ENCODE measurements around the gene ACO1. TPM values are rescaled to one million over a fixed set of nuclear protein-coding genes. Genes with fewer than 3 reads are reported as not detected.

The ACO1 gene
- total RNA-seq, 1 experiment from 2014 or later, result 36.2 TPM

DNA sequence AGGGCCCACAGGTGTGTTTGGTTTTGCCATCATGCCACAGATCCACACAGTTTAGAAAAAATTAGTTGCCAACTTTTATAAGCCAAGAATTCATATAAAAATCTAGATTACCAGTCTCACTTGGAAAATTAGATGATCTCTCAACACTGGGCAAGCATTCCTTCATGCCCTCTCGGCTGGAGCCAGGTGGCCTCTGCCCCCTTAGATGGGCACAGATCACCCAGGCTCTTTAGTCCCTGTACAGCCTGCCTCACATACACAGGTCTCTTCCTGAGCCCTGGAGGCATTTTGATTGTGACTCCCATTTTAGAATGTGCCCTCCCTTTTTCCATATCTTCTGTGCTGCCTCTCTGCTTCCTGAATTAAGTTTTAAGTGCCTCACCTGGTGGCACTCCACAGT is 20.0 kb downstream of the ACO1 start:
- Histone ChIP-seq H2AFZ (ENCODE audit: low read depth, low read length, poor library complexity, severe bottlenecking) (no peak overlapping the region), H3K27me3 (ENCODE audit: insufficient read depth, low read length) (no peaks in the 10 kb centered on the region), H3K4me3 (replicated peaks in 1 of 2; ENCODE audit: low read depth in 1 of 2, low read length in 2 of 2) (no peak overlapping the region), H3K9me3 (ENCODE audit: control insufficient read depth in 1 of 2, insufficient read depth in 1 of 2, low read depth in 1 of 2, low read length in 2 of 2) (0 out of 4 replicates have a peak, but pooled peaks cover 3 to 6% of the 10 kb centered on the region in 2 experiments), H3K79me2 (ENCODE audit: insufficient read depth, low read length) (0 out of 2 replicates have a peak, but pooled peaks cover 8% of the 10 kb centered on the region), H3K27ac (ENCODE audit: low read depth, low read length) (no peak overlapping the region), H3K4me2 (ENCODE audit: low read length) (no peak overlapping the region), H3K9me2 (ENCODE audit: insufficient read depth) (no peaks in the 10 kb centered on the region), H3K36me3 (ENCODE audit: control insufficient read depth in 1 of 2, insufficient read depth in 2 of 2, low read length in 2 of 2) (peaks cover 14 to 22% of the 10 kb centered on the region in 2 experiments; a peak in 3 of 4 replicates), H3K4me1 (ENCODE audit: control insufficient read depth in 1 of 2, insufficient read depth in 2 of 2, low read length in 2 of 2) (no peaks in the 10 kb centered on the region), H4K20me1 (ENCODE audit: insufficient read depth) (no peaks in the 10 kb centered on the region), H3K9ac (ENCODE audit: low read length) (no peak overlapping the region)
- CTCF ChIA-PET, result no interaction called here
- DNase-seq (ENCODE audit: low read depth, low spot score), result no peak
- TF ChIP-seq, protein P1, sequence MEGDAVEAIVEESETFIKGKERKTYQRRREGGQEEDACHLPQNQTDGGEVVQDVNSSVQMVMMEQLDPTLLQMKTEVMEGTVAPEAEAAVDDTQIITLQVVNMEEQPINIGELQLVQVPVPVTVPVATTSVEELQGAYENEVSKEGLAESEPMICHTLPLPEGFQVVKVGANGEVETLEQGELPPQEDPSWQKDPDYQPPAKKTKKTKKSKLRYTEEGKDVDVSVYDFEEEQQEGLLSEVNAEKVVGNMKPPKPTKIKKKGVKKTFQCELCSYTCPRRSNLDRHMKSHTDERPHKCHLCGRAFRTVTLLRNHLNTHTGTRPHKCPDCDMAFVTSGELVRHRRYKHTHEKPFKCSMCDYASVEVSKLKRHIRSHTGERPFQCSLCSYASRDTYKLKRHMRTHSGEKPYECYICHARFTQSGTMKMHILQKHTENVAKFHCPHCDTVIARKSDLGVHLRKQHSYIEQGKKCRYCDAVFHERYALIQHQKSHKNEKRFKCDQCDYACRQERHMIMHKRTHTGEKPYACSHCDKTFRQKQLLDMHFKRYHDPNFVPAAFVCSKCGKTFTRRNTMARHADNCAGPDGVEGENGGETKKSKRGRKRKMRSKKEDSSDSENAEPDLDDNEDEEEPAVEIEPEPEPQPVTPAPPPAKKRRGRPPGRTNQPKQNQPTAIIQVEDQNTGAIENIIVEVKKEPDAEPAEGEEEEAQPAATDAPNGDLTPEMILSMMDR (IDR thresholded peaks at IDR 0.05 in 2 of 3, conservative IDR thresholded peaks at IDR 0.05 in 1 of 3; ENCODE audit: borderline replicate concordance in 1 of 3, insufficient read depth in 1 of 3, low read depth in 2 of 3, low read length in 2 of 3), result no peak
- TF ChIP-seq EZH2 (IDR thresholded peaks at IDR 0.05), result no peak
- TF ChIP-seq CBX3 (IDR thresholded peaks at IDR 0.05; ENCODE audit: low read depth), result no peak
- TF ChIP-seq, protein P2, sequence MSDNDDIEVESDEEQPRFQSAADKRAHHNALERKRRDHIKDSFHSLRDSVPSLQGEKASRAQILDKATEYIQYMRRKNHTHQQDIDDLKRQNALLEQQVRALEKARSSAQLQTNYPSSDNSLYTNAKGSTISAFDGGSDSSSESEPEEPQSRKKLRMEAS (IDR thresholded peaks at IDR 0.05), result no peak
- no peak for TF ChIP-seq ZNF274 (IDR thresholded peaks at IDR 0.05; ENCODE audit: low read depth, low read length)
- TF ChIP-seq POLR2A (IDR thresholded peaks at IDR 0.05; ENCODE audit: borderline replicate concordance, extremely low read depth, insufficient read depth, insufficient read length), result no peak
- TF ChIP-seq EZH2phosphoT487 (IDR thresholded peaks at IDR 0.05; ENCODE audit: borderline replicate concordance), result no peak
- TF ChIP-seq ZFX (IDR thresholded peaks at IDR 0.05), result no peak
- no peak for TF ChIP-seq CEBPB (IDR thresholded peaks at IDR 0.05; ENCODE audit: low read depth)
- TF ChIP-seq, protein P3, sequence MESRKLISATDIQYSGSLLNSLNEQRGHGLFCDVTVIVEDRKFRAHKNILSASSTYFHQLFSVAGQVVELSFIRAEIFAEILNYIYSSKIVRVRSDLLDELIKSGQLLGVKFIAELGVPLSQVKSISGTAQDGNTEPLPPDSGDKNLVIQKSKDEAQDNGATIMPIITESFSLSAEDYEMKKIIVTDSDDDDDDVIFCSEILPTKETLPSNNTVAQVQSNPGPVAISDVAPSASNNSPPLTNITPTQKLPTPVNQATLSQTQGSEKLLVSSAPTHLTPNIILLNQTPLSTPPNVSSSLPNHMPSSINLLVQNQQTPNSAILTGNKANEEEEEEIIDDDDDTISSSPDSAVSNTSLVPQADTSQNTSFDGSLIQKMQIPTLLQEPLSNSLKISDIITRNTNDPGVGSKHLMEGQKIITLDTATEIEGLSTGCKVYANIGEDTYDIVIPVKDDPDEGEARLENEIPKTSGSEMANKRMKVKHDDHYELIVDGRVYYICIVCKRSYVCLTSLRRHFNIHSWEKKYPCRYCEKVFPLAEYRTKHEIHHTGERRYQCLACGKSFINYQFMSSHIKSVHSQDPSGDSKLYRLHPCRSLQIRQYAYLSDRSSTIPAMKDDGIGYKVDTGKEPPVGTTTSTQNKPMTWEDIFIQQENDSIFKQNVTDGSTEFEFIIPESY (IDR thresholded peaks at IDR 0.05; ENCODE audit: extremely low read depth, insufficient replicate concordance, low read length), result no peak
- TF ChIP-seq FOSL1 (IDR thresholded peaks at IDR 0.05; ENCODE audit: low read depth), result no peak
- no peak for TF ChIP-seq RAD21 (IDR thresholded peaks at IDR 0.05; ENCODE audit: low read depth)
- no peak for TF ChIP-seq TCF7L2 (IDR thresholded peaks at IDR 0.05; ENCODE audit: borderline replicate concordance, extremely low read depth, insufficient read depth, insufficient read length)
- no peak for ATAC-seq
- no TSS peak for BruUV-seq (replicated peaks)
- RAD21 ChIA-PET (ENCODE audit: low non-redundant PET in 1 of 2, low total read pairs in 2 of 2, uncharacterized antibody in 2 of 2, unreplicated experiment in 2 of 2), result no interaction called here
- intact Hi-C loops (cut with micrococcal nuclease), result no loop called here
- POLR2A ChIA-PET, result no interaction called here
